ENCODE results near the gene USH2A.

DNA sequence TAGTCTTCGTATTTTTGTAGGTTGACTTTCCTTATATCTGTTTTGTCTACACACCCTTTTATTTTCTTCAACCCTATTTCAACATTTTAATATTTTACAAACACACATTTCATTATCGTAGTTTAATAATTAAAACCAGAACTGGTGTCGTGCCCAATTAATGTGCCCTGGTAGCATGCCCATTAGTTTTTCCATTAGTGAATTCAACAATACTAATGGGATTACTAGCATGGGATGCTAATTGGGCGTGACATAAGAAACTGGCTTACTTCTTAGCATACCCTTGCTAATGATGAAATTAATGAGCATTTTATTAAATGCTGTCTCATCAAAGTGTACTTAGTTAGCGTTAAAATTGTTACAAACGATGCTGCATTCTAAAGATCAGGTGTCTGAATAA, 332.7 kb downstream of the USH2A start:
- TF ChIP-seq, protein P1, sequence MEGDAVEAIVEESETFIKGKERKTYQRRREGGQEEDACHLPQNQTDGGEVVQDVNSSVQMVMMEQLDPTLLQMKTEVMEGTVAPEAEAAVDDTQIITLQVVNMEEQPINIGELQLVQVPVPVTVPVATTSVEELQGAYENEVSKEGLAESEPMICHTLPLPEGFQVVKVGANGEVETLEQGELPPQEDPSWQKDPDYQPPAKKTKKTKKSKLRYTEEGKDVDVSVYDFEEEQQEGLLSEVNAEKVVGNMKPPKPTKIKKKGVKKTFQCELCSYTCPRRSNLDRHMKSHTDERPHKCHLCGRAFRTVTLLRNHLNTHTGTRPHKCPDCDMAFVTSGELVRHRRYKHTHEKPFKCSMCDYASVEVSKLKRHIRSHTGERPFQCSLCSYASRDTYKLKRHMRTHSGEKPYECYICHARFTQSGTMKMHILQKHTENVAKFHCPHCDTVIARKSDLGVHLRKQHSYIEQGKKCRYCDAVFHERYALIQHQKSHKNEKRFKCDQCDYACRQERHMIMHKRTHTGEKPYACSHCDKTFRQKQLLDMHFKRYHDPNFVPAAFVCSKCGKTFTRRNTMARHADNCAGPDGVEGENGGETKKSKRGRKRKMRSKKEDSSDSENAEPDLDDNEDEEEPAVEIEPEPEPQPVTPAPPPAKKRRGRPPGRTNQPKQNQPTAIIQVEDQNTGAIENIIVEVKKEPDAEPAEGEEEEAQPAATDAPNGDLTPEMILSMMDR (IDR thresholded peaks at IDR 0.05): no peak
- TF ChIP-seq POLR2A (IDR thresholded peaks at IDR 0.05): no peak

Measured in testis (tissue), 2 donors.